ENCODE results near the gene CACNB3.

GRCh38 chr12:48795550-48796455, 22.5 kb upstream of the CACNB3 start:
- TF ChIP-seq CTCF (IDR thresholded peaks at IDR 0.05) (peak; percentile 98), EZH2 (IDR thresholded peaks at IDR 0.05; ENCODE audit: borderline replicate concordance, insufficient read depth, low read depth, low read length, poor library complexity, severe bottlenecking) (no peak)
